CD4-positive, alpha-beta T cell treated with Interleukin-12 subunit alpha and Interleukin-12 subunit beta, for 1 hour (primary cell): ENCODE measurements around the gene PDCD1LG2.

Experiments used
- DNase-seq: peaks from one replicate; pipeline ENCODE4 v3.0.0-alpha.2; 2020

The PDCD1LG2 gene

GRCh38 chr9:5532790-5533189 lies 22.5 kb downstream of the PDCD1LG2 start:
- no peak for DNase-seq

- DNase-seq: no peak
These were observed 26.4 kb downstream of the PDCD1LG2 start for GRCh38 chr9:5536684-5537083.

GRCh38 chr9:5543875-5544702 lies 33.8 kb downstream of the PDCD1LG2 start:
- no peak for DNase-seq

- no peak for DNase-seq
These were observed 39.6 kb downstream of the PDCD1LG2 start for GRCh38 chr9:5549658-5550650.

GRCh38 chr9:5551368-5552150 lies 41.2 kb downstream of the PDCD1LG2 start:
- no peak for DNase-seq

DNA sequence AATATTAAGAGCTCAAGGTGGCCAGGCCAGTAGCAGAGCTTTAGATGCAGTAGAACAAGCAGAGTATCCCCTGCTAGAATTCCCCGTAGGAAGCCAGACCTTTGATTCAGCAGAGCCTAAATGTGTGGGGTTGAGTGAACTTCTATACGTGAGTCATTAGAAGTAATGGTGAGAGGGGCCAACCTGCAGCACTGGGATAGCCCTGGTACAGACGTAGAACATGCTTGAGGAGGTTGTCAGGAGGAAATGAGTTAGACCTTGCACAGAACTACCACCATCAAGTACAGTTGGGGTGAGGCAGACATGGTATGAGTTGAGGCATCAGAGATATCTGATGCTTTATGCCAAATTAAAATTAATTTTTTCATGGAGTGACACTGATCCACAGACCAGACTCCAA lies 42.0 kb downstream of the PDCD1LG2 start:
- no peak for DNase-seq

DNA sequence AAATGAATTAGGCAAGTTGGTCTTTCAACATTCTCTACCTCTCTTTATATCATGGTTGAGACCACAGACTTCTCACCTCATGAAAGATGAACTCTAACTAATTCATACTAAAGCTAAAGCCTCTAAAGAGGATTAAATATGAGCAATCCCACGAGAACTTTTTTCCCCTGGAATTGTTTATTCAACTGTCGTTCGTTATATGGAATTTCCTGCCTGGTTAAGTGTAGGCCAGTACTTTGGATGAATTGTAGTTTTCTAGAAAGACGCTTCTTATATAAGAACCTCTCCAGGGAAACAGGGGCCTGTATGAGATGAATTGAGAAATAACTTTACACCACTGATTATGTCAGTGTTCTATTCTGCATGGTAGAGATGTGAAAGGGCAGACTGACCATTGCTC lies 42.9 kb downstream of the PDCD1LG2 start:
- DNase-seq: no peak

GRCh38 chr9:5554254-5554653 lies 43.9 kb downstream of the PDCD1LG2 start:
- no peak for DNase-seq

DNA sequence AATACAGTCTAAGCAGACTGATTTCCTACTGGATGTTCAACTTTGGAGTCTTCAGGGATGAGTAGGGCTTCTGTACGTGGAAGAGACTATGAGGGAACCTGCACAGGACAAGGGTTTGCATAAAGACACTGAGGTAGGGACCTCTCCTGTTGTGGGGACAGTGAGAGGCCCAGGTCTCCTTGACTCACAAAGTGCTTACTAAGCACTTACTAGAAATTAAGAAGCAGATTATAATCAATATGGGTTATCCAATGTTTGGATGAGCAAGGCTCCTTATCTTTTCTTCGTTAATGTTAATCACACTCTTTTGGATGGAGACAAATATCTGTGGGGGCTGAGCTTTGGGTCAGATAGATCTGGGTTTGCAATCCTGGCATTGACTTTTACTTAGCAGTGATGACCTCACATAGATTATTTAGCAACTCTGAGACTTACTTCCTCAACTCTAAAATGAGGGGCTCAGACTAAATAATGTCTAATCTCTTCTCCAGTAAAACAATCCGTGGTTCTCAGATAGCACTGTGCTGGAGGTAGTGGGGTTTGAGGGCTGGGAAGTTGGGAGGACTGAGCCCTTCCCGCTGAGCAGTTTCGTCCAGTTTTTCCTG lies 45.9 kb downstream of the PDCD1LG2 start:
- DNase-seq: no peak

DNA sequence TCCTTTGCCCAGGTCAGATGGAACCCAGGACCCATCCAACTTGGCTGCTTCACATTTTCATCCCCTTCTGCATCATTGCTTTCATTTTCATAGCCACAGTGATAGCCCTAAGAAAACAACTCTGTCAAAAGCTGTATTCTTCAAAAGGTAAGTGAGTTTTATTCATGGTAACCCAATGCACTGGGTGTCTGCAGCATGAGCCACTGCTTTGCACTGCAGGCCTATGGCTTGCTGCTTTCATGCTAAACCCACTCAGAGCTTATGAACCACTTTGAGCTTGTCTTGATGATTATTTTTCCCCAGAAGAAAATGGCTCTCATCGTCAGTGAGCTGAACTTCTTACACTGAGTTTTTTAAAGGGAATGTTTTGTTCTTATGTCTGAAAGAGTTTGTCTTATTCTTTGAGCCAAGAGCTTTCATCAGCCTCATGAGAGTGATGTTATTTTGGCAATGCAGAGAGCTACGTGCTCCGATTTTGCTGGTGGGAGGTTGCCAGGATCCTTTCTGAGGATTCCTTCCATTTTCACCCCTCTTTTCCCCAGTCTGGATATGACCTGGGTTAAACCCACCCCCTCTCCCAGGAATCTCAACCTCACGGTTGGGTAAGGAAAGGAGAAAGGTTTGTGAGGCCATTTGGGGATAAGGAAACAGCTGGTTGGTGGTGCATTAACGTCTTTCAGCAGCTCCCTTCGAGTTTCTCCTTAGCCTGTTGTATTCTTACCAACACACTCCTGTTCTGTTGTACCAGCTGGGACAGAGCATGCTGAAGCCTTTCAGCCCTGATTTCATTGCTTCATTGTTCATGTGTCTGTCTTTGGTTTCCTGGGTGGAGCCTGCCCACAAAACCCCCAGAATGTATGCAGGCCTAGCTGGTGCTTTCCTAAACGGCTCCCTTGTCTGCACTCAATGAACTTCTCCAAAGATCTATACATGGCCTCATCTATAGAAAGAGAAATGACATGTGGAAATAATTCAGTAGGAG lies 47.6 kb downstream of the PDCD1LG2 start:
- DNase-seq: peak; percentile 75

DNA sequence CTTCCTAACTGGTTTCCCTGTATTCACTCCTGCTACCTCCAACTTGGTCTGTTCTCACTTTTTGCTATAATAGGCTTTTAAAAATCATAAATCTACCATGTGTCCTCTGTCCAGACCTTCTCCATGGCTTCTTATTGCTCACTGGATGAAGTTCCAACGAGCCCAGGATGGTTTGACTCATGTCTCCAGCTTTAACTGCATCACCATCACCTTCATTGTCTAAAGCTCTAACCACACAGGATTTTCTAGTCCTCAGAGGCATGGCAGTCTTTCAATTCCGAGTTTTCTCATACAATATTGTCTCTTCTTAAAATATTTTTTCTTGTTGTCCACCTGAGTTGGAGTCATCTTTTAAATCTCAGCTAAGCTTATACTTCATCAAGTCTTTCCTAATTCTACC lies 49.3 kb downstream of the PDCD1LG2 start:
- DNase-seq: no peak

DNA sequence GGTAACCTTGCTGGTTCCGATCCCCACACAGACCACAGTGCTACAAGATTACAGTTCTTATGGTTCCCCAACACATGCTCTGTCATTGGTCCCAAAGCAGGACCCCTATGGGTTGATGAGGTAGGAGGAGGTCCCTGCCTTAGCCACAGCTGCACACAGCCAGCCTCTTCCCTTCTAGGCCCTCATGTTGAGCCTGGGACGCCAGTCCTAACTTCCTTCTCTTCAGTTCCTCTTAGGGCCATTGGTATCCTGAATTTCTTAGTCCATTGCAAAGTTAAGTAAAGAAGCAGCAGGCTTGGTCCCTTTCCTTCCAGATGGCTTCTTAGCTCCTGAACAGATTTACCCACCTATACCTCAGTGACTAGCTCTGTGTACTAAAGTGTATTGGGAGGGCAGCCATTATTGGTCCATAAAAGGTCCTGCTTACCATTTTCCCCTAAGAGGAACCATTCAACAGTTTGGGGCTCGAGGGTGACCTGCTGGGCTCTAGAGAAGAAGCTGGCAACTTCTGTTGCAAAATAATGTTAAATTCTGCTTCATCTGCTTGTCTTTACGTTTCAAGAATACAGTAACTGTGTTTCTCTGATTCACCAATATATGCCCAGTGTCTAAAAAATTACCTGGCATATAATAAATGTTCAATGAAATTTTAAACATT lies 50.2 kb downstream of the PDCD1LG2 start:
- no peak for DNase-seq

- no peak for DNase-seq
These were observed 51.6 kb downstream of the PDCD1LG2 start for GRCh38 chr9:5561828-5562488.

DNA sequence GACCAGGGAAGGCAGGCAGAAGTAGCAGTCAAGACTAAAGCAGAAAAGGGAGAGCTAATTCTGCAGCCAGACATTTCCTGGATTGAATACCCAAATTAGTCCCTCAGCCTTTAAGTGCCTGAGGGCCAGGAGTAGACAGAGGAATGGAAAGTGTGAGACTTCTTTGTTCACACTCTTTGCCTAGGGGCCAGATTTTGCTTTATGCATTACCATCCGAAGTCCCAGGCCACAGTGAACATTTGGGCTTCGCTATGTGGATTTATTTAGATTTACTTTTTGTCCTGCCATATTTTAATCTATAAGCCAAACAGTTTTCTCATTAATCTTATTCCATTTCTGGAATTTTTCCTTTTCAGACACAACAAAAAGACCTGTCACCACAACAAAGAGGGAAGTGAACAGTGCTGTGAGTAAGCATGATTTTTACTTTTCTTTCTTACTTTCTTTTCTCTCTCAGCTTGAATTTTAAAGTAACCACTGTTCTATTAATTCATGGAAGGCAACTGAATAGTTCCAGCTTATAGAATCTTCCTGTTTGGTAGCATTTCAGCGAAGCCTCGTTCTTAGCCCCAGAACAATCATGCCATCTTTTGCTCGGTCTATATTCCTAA lies 52.6 kb downstream of the PDCD1LG2 start:
- DNase-seq: no peak

- DNase-seq: no peak
These were observed 53.1 kb downstream of the PDCD1LG2 start for GRCh38 chr9:5563417-5563815.

- no peak for DNase-seq
These were observed 53.6 kb downstream of the PDCD1LG2 start for GRCh38 chr9:5563886-5564285.

- no peak for DNase-seq
These were observed 55.8 kb downstream of the PDCD1LG2 start for GRCh38 chr9:5566054-5566618.

GRCh38 chr9:5568868-5569267 lies 58.5 kb downstream of the PDCD1LG2 start:
- peak; percentile 10 for DNase-seq

- DNase-seq: no peak
These were observed 59.1 kb downstream of the PDCD1LG2 start for GRCh38 chr9:5569409-5569808.
